Lung microvascular endothelial cell (primary cell): ENCODE data around the gene TOMM40L. TPM values are rescaled to one million over a fixed set of nuclear protein-coding genes. Genes with fewer than 3 reads are reported as not detected.
"Not testable (repeated sequence)": the region's sequence is repeated elsewhere in the genome, so short reads cannot be mapped to it uniquely, and the experiment has no call there.

ENCODE experiments used
- DNase-seq, 2 donors: peaks; one replicate each; pipeline versions ENCODE4 v3.0.0 to v3.0.0-alpha.2; 2010; ENCODE audit warnings: low read depth in 2 of 2
- total RNA-seq: library from RNA; depleted of rRNA; stranded (reverse); fragments of >200 nt; gene quantifications from 2 replicates; pipeline ENCODE4 v1.2.1, GENCODE V29; 2014

Gene TOMM40L
- total RNA-seq, 1 donor from 2014 or later, result 13.5 TPM

DNA sequence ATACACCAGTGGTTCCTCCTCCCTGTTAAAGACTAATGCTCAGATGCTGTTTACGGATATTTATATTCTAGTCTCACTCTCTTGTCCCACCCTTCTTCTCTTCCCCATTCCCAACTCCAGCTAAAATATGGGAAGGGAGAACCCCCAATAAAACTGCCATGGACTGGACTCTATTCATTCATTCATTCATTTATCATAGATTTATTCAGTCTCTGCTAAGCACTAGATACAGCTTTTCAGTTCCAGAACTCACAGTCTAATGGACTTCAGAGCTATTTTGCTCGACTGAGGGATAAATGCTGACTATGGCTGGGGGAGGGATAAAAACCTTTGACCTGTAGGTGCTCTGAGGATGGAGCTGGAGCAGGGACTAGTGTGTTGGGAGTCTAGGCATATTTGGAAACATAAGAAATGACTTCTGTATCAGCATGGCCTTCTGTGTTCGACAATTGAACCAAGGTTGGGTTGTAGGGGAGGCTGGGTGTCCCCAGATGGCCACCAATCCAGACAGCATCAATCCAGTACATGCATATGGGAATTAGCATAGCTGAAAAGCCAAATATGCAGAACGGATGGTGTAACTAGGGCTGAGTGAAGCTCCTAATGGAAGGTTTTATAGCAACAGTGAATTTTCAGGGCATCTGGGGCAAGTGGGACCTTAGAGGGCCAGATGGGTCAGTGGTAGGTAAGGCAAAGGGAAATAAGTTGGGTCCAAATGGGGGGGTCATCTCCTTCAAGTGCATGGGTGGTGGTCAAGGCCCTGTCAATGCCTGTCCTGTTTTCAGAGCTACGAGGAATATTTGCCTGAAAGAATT, 6.6 kb upstream of the TOMM40L start:
- DNase-seq, result no peak

DNA sequence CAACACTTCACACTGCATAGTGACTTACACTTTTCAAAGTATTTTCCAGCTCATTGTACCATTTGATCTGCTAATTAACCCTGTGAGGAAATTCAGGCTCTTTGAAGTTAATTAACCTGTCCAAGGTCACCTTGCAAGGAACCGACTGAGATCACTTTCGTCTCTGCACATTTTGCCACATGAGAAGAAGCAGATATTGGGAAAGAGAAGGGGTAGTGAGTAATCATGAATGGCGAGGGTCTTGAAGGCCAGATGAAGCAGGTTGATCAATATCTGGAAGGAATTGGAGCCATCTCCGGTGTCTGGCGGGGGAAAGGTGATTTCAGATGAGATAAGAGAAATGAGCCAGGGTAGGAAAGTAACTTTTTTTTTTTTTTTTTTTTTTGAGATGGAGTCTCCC, 5.9 kb upstream of the TOMM40L start:
- no peak for DNase-seq

DNA sequence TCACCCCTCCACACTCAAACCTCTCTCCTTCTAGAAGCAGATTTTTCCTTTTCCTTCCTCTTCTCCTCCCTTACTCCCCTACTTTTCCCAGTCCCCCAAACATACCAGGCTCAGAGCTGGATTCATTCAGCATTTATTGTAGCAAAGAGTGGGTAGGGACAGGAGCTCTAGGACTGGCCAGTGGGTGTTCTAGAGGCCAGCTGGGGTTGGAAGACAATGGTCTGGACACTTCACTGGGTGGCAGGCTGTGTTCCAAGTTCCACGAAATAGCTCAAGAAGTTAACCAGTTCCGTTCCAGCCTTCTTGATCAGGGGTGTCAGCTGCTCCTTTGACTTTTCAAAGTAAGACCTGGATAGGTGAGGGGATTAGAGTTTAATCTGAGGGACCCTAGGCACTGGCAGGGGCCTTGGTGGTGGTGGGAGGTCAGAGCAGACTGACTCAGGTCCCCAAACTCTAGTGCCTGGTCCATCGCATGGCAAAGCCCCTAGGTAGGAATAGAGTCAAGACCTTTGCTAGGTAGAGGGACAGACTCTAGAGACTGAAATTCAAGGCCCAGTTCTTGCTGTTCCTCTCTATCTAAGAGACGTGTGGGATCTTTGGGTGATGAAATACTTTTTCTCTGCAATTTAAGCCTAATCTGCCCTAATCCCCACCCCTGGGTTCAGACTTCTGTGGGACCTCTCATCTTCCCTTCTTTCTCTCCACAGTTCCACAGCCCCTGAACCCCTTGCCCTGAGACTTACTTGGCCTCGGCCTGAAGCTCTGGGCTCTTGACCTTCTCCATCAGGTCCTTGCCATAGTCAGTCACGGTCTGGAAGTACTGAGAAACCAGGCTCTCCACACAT, 3.5 kb upstream of the TOMM40L start:
- DNase-seq, result no peak

DNA sequence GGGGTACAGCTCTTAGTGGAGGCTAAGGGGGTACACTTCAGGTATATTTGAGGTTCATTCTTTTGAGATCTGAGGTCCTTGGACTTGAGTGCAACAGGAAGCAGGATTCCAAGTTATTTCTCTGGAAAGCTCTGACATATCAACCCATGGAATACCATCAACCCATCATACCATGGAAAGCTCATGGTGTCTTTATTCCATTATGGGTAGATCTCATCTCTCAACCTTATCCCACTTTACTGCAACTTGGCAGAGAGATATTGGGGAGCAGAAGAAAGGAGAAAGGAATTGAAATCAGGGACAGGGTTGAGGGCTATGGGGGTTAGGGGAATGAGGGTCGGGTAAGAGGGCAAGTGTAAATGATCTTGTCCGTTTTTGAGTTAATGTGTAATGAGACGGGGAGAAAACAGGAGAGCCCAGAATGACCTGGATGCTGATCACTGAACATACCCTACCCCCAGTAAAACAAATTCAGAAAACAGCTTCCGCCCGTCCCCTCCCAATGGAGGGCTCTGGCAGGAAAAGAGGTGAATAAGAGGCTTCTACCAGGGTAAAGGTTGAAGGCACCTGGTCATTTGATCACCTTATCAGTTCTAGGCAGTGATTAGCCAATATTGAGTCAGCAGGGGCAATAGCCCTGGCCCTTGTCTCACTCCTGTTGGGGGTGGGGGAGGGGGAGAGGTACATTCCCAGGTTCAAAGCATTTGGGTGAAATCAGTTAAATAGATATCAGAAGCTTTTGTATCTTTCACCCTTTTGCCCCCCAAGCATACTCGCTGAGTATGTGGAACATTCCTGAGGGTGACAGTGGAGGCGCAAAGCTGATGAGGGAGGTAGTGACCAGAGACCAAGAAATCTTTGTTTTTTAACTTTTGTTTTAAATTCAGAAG, 1.8 kb upstream of the TOMM40L start:
- DNase-seq, result no peak

DNA sequence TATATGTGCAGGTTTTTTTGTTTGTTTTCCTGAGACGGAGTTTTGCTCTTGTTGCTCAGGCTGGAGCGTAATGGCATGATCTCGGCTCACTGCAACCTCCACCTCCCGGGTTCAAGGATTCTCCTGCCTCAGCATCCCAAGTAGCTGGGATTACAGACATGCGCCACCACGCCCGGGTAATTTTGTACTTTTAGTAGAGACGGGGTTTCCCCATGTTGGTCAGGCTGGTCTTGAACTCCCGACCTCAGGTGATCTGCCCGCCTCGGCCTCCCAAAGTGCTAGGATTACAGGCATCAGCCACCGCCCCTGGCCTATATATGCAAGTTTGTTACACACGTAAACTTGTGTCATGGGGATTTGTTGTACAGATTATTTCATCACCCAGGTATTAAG, 1.2 kb upstream of the TOMM40L start:
- not testable (repeated sequence) for DNase-seq

DNA sequence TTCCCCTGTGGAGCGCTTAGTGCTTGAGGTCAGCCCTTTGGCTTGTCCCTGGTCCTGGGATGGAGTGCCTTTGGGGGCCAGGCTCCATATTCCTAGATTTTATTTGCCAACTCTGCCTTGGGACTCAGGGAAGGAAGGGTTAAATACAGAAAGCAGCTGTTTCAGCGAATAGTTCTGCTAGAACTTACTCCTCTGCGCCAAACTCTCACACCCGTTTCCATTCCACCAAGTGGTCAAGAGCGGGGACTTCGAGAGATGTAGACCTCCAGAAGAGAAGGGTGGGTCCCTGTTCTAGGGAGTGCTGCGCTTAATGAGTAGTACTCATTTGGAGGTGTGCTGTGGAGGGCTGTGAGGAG, 704 bp upstream of the TOMM40L start:
- no peak for DNase-seq

DNA sequence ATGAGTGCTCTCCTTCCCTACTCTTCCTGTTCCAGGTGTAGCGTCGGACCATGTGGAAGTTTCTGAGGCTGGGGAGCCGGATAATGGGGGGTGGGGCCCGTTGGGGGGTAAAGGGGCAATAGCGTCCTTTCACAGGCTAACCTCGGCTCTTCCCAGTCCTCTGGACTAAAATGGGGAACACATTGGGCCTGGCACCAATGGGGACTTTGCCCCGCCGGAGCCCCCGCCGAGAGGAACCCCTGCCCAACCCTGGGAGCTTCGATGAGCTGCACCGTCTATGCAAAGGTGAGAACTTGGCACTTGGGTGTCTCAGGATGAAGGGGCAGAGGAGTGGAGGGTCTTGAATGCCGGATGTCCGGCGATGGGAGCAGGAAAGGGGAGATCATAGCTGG, 456 bp downstream of the TOMM40L start:
- DNase-seq, result no peak

DNA sequence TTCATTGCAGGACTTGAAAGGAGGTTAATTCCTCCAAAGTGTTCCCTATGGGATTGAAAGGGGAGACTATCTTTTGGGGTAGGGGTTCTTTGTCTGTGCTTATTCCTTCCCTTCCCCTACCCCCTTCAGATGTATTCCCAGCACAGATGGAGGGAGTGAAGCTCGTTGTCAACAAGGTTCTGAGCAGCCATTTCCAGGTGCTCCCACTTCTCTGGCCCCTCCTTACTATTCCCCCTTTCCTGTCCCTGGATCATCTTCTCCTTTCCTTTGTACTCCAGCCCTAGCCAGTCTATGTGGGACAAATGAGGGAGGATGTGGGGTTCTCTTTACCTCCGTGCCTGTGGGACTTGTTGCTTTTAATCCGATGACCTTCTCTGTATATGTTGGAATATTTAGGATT, 899 bp downstream of the TOMM40L start:
- DNase-seq, result no peak

DNA sequence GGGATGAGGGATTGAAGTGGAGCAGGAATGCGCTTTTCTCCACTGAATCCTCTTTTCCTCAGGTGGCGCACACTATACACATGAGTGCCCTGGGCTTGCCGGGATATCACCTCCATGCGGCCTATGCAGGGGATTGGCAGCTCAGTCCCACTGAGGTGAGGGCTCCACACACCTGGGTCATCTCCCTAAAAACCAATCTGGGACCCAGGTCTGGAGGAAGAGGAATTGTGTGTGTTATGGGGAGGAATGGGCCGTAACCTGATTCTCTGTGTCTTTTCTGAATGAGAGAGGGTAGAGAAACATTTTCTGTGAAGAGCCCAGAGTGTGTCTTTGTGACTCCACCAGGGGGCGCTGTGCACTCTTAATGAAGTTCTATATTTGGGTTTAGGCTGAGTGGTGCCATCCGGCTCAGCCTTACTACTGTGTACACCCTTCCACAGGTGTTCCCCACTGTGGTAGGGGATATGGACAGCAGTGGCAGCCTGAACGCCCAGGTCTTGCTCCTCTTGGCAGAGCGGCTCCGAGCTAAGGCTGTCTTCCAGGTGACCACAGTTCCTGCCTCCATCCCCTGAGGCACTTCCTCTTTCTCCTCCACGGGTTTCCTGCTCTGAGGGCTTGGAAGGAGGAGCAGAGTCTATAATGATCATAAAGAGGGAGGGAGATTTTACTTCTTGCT, 1.5 kb downstream of the TOMM40L start:
- DNase-seq, result peak; percentile 80 to 85

DNA sequence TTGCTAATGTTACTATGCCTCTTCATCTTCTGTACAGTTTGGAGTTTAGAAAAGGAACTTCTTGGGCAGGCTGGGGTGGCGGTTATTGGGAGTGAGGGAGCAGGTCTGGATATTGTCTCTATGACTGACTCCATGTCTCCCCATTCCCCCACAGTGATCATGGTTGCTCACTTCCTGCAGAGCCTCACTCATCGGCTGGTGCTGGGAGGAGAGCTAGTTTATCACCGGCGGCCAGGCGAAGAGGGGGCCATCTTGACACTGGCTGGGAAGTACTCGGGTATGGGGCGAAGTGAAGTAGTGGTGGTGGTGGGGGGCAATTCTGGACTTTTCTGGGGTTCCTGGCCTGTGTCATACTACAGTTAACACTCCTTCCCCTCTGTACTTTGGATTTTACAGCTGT, 2.2 kb downstream of the TOMM40L start:
- DNase-seq, result peak in 1 of 2 donors; percentile 59

DNA sequence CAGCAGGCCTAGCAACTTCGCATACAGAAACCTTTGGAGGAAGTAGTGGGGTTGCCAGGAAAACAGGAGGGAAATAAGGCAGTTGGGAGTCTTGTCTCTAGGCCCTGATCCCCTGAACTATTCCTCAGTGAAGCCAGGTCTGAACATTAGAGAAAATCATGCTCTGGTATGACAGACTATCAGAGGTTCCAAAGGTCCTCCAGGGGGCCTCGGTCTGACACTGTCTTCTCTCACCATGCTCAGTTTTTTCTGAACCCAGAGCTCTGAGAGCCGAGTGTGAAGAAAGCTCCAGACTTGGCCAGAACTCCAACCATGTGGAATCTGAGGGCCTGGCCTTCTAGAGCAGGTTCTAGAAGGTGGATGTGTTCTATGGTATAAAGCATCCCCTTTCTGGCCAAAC, 4.0 kb downstream of the TOMM40L start:
- DNase-seq, result peak; percentile 27

DNA sequence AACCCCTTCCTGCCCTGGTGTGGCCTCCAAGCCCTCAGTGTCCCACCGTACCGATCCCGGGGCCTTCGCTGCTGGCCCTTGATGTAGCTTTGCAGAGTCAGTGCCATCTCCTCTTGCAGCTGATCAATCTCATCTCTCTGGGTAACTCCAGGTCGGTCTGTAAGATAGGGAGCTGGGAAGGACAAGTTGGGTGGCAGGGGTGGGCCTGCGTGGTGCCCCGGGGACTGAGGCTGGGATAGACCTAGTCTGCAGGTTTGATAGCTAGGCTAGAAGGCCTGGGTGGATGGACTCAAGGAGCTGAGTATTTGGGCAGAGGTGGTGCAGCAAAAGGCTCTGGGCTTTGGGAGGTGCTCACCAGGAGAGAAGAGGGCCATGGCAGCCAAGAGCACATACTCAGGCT, 4.9 kb downstream of the TOMM40L start:
- no peak for DNase-seq

DNA sequence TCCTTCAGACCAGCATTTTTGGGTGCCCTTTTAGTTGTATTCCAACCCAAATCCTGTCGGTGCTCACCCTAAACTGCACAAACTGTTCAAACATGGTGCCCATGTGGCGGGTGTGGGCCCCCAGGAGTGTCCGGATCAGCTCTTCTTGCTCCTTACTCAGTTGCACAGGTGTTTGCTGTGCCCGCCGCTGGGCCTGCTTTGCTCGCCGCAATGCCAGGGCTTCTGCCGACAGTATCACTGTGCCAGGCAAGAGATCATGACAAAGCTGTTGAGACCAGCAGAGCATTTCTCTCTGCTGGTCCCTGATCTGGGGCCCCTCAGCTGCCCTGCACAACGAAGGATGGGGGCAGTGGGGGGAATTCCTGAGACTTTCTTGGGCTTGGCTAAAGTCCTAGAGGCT, 7.2 kb downstream of the TOMM40L start:
- DNase-seq, result no peak

DNA sequence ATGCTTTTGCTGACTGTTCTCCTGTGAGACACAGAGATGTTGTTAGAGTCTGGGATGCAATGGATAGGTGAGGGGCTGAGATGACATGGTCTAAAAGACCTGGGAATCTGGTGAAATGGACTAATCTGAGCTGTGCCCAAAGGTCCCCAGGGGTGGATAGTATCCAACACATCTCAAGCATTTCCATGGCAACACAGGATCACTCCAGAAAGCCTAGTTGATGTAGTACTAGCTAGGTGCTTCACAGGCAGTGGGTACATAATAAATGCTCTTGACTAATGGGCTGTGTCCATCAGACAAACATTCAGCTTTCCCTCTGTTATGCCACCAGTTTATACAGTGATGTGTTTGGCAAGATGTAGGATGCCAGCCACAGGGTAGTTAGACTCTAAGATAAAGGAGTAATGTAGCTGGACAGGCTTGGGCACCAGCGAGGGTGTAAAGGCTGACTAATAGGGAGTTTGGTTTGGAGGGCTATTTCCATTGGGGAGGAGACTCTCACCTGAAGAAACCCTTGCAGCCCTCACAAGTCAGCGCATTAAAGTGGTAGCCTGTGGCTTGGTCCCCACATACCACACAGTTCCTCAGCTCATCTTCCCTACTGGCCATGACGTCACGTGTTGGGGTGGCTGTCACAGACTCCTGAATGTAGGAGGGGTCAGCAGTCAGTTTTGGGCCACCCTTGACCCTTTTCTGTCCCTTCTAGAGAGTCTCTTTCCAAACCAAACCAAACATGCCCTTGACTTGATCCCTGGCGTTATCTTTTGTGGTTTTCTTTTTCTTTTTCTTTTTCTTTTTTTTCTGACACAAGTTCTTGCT, 10.3 kb downstream of the TOMM40L start:
- no peak for DNase-seq

DNA sequence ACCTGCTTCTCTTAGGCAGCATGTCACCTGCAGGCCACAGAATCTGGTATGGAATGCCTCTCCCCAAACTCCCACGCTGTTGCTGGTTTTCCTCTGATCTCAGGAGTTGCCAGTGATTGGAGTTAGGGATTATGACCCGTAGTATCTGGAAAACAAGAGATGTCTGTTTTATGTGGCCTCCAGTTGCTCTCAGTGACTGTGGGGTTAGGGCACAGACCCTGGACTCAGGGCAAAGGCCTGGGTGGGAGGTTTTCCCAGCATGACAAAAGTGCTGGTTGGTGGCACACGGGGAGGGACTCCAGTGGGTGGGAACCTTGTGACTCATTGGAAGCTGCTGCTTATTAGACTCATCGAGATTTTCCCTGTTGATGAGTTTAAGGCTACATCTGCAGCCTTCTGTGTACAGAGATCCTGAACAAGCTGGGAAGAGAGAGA, 12.2 kb downstream of the TOMM40L start, which contains the start of gene NR1I3:
Gene NR1I3 (minus strand): TSS at position 165 of the 435 bp plus-strand sequence. CDS start 1,638 bp downstream, outside the sequence.
- DNase-seq, result no peak

DNA sequence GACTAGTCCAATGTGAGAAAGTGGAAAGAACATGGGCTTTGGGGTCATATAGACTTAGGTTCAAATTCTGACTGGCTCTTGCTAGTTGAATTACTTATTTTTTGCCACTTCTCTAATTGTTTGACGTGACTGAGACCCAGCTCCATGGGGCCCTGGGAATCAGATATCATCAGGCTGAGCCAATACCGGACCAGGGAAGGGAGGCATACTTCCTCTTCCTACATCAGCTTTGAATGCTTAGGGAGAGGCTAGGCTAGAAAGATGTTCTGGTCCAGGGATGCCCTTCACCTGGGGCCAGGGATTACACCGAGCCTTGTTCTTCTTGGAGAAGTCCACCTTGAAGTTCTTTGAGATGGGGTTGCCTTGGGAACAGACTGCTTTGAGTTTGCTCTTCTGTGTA, 15.8 kb downstream of the TOMM40L start:
- DNase-seq, result no peak

DNA sequence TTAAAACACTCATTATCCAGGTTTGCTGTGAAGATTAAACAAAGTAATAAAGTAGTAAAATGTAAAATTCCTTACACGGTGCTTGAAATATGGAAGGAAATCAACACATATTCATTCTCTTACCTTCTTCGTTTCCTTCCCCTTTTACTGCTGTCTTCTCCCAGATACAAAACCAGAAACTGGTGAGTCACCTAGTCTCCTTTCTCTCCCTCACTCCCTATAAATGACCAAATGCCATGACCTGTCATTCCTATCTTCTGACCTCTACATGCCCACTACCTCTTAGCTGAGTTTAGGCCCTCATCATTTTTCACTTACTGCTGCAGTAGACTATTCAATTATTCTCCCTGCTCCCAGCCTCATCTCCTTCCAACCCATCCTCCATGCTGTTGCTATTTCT, 16.5 kb downstream of the TOMM40L start:
- DNase-seq, result no peak

DNA sequence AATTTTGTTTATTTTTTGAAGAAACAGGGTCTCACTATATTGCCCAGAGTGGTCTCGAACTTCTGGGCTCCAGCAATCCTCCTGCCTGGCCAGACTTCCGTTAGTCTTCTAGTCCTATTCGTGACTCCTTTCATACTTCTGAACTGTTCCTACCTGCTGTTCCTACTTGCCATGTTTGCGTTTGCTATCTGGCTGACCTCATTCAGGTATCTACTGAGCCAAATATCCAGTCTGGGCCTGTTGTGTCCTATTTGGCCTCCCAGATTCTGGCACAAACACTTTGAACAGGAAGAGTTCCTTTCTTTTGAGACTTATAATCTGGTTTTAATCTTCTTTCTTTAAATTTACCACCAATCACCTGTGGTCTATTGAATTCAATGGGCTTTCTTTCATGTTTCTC, 19.0 kb downstream of the TOMM40L start:
- DNase-seq, result no peak

DNA sequence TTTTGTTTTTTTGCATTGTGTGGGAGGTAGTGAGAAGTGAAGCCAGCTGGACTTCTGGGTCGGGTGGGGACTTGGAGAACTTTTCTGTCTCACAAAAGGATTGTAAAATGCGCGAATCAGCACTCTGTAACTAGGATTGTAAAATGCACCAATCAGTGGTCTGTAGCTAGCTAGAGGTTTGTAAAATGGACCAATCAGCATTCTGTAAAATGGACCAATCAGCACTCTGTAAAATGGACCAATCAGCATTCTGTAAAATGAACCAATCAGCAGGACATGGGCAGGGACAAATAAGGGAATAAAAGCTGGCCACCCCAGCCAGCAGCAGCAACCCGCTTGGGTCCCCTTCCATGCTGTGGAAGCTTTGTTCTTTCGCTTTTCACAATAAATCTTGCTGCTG, 24.2 kb downstream of the TOMM40L start:
- DNase-seq, result not testable (repeated sequence)

DNA sequence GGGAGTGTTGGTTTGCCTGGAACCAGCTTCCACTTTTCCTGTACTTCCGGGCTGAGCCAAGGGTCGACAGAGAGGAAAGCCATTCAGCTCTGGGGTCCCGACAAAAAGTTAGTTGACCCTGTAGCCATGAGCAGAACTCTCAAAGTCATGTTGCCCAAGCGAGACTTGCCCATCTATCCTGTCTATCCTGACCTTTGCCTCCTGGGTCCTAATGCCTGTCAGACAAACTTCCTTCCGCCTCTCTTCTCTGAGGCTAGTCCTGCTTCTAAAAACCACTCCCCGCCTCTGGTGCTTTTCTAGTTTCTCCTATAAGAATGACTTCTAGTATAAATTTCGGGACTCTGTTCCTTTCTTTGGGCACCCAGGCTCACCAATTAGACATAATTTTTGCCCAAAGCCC, 25.0 kb downstream of the TOMM40L start:
- no peak for DNase-seq
